Left renal cortex interstitium (tissue), 4 donors: ENCODE data around the gene HDAC10. TPM values are rescaled to one million over a fixed set of nuclear protein-coding genes. Genes with fewer than 3 reads are reported as not detected.

ENCODE experiments used
- DNase-seq, 4 donors: peaks; one replicate each; pipeline ENCODE4 v3.0.0-alpha.2; 2013; ENCODE audit warnings: low read depth in 4 of 4, low spot score in 2 of 4, missing footprints in 1 of 4
- polyA plus RNA-seq, 4 donors: library from polyadenylated mRNA; unstranded; fragments of 120-200 nt; gene quantifications; one replicate each; pipeline ENCODE4 v1.2.1, GENCODE V29; 2013; ENCODE audit not compliant: insufficient read length in 4 of 4

HDAC10 gene
- polyA plus RNA-seq, 4 donors: 15.2 to 35.6 (median 24.8) TPM

GRCh38 chr22:50257451-50258360 lies 6.6 kb upstream of the HDAC10 start:
- DNase-seq: no peak

DNA sequence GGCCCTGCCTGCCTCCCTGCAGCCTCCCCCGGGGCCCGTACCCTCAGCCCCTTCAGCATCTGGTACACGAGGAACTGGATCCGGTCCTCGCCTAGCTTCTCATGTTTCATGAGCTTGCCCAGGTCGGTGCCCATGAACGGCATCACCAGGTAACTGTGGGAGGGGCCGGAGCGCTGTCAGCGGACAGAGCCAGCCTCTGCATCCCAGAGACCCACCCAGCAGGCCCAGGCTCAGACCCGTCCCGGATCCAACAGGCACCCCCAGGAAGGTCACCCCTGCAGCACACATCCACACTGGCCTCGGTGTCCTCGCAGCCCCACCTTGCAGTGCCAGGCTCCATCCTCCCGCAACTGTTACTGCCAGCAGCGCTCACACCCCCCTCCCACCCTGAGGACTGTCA lies 6.0 kb upstream of the HDAC10 start:
- DNase-seq: no peak

- DNase-seq: no peak
Observed at GRCh38 chr22:50256258-50256862, 5.3 kb upstream of the HDAC10 start.

GRCh38 chr22:50255607-50256006 lies 4.5 kb upstream of the HDAC10 start:
- no peak for DNase-seq

DNA sequence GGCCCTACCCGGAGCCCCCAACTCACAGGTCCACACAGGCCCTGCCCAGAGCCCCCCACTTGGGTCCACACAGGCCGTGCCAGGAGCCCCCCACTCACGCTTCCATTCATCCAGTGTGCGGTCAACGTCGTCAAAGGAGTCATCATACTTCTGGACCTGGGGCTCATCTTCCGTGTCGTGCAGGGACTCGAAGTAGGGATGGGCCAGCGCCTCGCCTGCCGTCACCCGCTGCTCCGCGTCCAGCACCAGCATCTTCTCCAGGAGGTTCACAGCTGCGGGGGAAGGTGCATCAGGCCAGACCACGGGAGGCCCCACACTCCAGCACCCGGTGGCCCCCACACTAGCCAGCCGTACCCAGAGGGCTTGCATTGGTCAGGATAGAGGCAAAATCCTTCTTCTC lies 4.0 kb upstream of the HDAC10 start:
- no peak for DNase-seq

DNA sequence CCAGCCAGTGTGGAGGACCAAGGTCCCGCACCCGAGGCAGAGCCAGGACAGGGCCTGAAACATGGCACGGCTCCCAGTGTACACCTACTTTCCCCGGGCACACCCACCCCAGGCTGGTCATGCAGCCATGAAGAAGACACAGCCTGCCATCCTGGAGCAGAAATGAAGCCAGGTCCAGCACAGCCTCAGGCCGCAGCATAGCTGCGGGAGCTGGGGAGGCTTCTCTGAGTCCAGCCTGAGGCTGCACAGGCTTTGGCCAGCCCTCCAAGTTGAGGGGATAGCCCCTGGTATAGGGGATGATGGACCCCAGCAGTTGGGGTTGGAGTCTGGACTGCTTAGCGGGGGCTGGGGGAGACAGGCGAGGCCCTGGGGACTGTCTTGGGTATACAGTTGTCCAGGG lies 2.9 kb upstream of the HDAC10 start:
- no peak for DNase-seq

GRCh38 chr22:50253046-50253915 lies 2.2 kb upstream of the HDAC10 start:
- no peak for DNase-seq

- no peak for DNase-seq
Observed at GRCh38 chr22:50252082-50253045, 1.3 kb upstream of the HDAC10 start.

DNA sequence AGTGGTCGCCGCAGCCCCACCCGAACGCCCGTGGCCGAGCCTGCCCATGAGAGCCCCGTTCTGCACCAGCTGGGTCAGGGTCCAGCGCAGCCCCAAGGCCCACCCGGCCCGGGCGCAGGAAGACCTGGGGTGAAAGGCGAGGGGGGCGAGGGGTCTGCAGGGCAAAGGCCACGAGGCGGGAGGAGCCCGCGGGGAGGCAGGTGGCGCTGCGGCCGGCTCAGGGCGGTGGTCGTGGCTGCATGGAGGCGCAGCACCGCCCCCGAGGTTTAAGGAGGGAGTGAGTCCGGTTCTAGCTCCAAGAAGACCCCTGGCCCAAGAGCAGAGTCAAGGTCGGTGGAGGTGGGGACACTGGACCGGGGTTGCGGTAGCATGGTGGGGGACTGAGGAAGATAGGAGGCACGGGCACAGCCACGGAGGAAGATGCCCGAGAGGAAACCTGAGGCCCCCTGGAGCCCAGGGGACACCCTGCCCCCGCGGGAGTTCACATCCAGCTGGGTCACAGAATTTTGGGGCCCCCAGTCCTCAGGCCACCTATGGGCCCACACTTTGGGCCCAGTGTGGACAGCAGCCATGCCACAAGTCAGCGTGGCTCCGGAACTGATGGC lies 514 bp upstream of the HDAC10 start:
- DNase-seq: no peak

DNA sequence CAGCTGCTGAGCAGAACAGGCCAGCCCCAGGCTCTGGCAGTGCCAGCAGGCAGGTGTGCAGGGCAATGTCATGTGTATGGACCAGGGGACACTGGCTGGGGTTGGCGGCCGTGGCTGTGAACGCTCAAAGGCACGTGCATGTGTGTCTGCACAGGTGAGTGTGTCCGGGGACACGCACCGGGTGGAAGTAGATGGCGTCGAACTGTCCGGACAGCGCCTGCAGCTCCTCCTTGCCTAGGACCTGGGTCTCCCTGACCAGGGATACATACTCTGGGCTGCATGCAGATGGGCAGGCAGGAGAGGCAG lies 863 bp downstream of the HDAC10 start:
- DNase-seq: no peak

GRCh38 chr22:50249341-50250248 lies 1.5 kb downstream of the HDAC10 start:
- no peak for DNase-seq

- no peak for DNase-seq
Observed at GRCh38 chr22:50248196-50249081, 2.6 kb downstream of the HDAC10 start.

DNA sequence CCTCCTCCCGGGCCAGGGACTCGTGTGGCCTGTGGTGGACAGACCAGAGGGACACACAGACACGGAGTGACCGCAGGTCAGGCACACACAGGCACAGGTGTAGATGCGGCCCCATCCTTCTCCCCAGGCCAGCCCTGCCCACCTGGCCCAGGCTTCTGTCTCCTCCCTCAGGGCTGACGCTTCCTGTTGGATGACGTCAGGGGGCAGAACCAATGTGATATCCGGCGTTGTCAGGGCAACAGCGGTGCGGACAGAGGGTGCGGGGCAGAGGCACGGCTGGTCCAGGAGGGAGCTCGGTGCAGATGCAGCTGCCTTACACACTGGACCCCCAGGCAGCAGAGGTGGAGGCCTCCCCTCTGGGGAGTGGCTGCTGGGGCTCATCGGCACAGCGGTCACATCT lies 3.3 kb downstream of the HDAC10 start:
- no peak for DNase-seq

DNA sequence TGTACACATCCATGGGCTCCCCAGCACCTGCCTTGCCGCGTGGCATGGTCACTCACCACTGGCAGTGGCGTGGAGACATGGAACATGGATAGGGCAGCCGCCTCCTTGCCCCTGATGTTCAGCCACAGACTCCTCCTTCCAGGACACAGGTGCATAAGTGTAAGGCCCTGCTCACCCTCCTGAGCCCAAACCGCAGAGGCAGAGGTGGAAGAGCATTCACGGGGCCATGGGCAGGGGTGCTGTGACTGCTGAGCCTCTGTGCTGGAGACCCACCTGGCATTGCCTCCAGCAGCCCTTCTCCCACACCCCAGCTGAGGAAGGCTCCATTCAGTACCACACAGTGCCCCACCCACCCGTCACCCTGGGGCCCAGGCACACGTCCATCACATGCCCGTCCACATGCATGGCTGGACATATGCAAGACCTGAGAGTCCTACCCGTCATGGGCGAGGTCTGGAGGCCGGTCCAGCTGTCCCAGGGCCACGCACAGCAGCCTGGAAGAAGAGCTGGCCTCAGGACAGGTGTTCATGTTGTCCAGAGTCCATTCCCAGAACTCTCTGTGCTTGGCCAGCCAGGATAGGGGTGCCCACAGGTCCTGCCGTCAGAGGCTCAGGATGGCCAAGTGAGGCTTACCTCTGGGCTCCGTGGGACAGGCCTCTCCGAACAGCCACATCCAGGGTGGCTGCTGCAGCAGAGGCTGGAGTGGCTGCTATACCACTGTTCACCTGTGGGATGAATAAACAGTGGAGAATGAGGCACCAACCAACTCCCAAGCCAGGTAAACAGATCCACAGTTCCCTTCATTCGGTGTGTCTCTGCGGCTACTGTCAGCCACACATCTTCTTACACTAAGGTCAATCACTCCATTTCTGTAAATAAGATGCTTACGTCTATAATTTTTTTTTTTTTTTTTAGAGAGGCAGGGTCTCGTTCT lies 4.6 kb downstream of the HDAC10 start:
- DNase-seq: no peak

DNA sequence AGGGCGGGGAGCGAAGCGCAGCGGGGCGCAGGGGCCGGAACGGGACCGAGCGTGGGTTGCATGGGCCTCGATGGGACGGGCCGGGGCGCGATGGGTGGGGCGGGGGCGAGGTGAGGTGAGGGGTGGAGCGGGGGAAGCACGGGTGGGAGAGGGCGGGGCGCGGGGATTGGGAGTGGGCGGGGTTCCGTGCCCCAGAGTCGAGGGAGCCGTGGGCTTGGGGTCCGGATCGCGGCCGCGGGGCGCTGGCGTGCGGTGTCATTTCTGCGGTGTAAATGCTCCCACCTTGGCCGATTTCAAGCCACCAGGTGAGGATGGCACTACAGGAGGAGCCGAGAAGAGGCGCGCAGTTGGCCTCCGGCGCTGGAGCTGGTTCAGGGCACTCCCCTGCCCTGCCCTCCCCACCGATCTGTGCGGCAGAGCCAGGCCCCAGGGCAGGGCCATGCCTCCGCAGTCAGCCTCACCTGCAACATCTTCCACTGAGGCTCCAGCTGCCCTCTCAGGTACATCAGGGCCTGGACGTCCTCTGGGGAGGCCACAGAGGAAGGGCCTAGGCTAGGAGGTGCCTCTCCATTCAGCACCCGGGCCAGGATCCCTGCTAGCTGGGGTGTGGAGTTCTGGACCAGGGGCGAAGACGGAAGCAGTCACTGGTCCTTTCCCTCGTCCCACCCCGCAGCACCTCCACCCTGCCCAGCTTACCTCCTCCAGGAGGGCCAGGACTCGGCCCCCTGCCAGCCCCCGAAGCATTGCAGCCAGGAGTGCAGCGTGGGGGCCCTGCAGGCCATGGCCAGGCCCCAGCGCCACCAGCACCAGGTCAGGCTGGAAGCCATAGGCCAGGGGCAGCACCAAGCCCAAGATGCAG lies 5.6 kb downstream of the HDAC10 start:
- no peak for DNase-seq
